IMR-90 (cell line): Measurements from ENCODE around the gene MYCBPAP. TPM values are rescaled to one million over a fixed set of nuclear protein-coding genes. Genes with fewer than 3 reads are reported as not detected.

Experiments used
- ATAC-seq: fragments of 200-7000 bp; cut with Tn5 transposase; 2 replicates; pipeline ENCODE4 v1.9.1; 2020; ENCODE audit warnings: low read depth, mild to moderate bottlenecking, moderate library complexity
- BruUV-seq: library from RNA; stranded (reverse); fragments of 400-500 nt; replicated peaks from 2 replicates; lab custom pipeline; 2021; lab: Mats Ljungman, UMichigan
- CTCF ChIA-PET: fragments of 300-600 bp; formaldehyde crosslinking; extraction: SDS; loops from one replicate; lab custom pipeline; 2021; ENCODE audit warnings: antibody characterized with exemption; lab: Yijun Ruan, JAX
- POLR2A ChIA-PET: fragments of 300-600 bp; sonication (Branson Sonifier 250); formaldehyde crosslinking; loops from one replicate; lab custom pipeline; 2022; ENCODE audit warnings: antibody characterized with exemption; ENCODE audit not compliant: unreplicated experiment; lab: Charles Lee
- DNase-seq: peaks from one replicate; pipeline ENCODE4 v3.0.0; 2013
- H2AFZ ChIP-seq: replicated peaks from 2 replicates; pipeline ENCODE3; 2013; ENCODE audit warnings: low read length, mild to moderate bottlenecking; ENCODE audit not compliant: poor library complexity
- H2AK5ac ChIP-seq: 2 replicates; pipeline ENCODE4 v1.6.1; 2013; ENCODE audit warnings: low read depth, low read length, inconsistent platforms
- H2AK9ac ChIP-seq: replicated peaks from 2 replicates; pipeline ENCODE3; 2013; ENCODE audit warnings: mild to moderate bottlenecking, low read depth, low read length, moderate library complexity; ENCODE audit not compliant: poor library complexity
- H2BK120ac ChIP-seq: 2 replicates; pipeline ENCODE4 v1.6.1; 2013; ENCODE audit warnings: low read depth, low read length, inconsistent platforms
- H2BK15ac ChIP-seq: 3 replicates; pipeline ENCODE4 v1.6.1; 2013; ENCODE audit warnings: low read depth, low read length, inconsistent platforms
- H2BK20ac ChIP-seq: 2 replicates; pipeline ENCODE4 v1.6.1; 2013; ENCODE audit warnings: low read depth, mild to moderate bottlenecking, inconsistent platforms, low read length, moderate library complexity
- H2BK5ac ChIP-seq: 2 replicates; pipeline ENCODE4 v1.6.1; 2013; ENCODE audit warnings: mild to moderate bottlenecking, low read depth, low read length, inconsistent platforms; ENCODE audit not compliant: poor library complexity, severe bottlenecking
- H3K14ac ChIP-seq: replicated peaks from 2 replicates; pipeline ENCODE4 v1.6.1; 2013; ENCODE audit warnings: low read depth, low read length, inconsistent platforms
- H3K18ac ChIP-seq: 2 replicates; pipeline ENCODE4 v1.6.1; 2013; ENCODE audit warnings: low read depth, low read length, control low read depth
- H3K23ac ChIP-seq: 2 replicates; pipeline ENCODE4 v1.6.1; 2013; ENCODE audit warnings: low read depth, low read length, inconsistent platforms
- H3K27ac ChIP-seq: 2 replicates; pipeline ENCODE4 v1.5.1; 2013; ENCODE audit warnings: mild to moderate bottlenecking, control low read depth, low read length; ENCODE audit not compliant: insufficient read depth
- H3K27me3 ChIP-seq: 2 replicates; pipeline ENCODE4 v1.6.1; 2013; ENCODE audit warnings: low read length; ENCODE audit not compliant: control insufficient read depth, insufficient read depth
- H3K36me3 ChIP-seq: 2 replicates; pipeline ENCODE4 v1.6.1; 2013; ENCODE audit warnings: low read length, mixed read lengths; ENCODE audit not compliant: control insufficient read depth, insufficient read depth
- H3K4ac ChIP-seq: 2 replicates; pipeline ENCODE4 v1.6.1; 2013; ENCODE audit warnings: low read depth, low read length, inconsistent platforms
- H3K4me1 ChIP-seq: 2 replicates; pipeline ENCODE4 v1.6.1; 2013; ENCODE audit warnings: low read length, mixed read lengths; ENCODE audit not compliant: control insufficient read depth, insufficient read depth
- H3K4me2 ChIP-seq: 2 replicates; pipeline ENCODE4 v1.6.1; 2013; ENCODE audit warnings: low read depth, mild to moderate bottlenecking, control low read depth, low read length, moderate library complexity
- H3K4me3 ChIP-seq: 2 replicates; pipeline ENCODE4 v1.5.1; 2013; ENCODE audit warnings: low read depth, mild to moderate bottlenecking, control low read depth, low read length, moderate library complexity; ENCODE audit not compliant: insufficient read depth
- H3K56ac ChIP-seq: 2 replicates; pipeline ENCODE4 v1.6.1; 2013; ENCODE audit warnings: low read length, inconsistent platforms; ENCODE audit not compliant: insufficient read depth; ENCODE audit errors: extremely low read depth
- H3K79me1 ChIP-seq, 2 experiments: 2 replicates each; pipeline ENCODE4 v1.6.1; 2013; ENCODE audit warnings: low read length in 2 of 2, inconsistent platforms in 1 of 2, low read depth in 1 of 2
- H3K9ac ChIP-seq: 2 replicates; pipeline ENCODE4 v1.6.1; 2013; ENCODE audit warnings: low read depth, low read length, control low read depth
- H3K9me1 ChIP-seq: 2 replicates; pipeline ENCODE4 v1.6.1; 2013; ENCODE audit warnings: low read length, inconsistent platforms; ENCODE audit not compliant: insufficient read depth
- H3K9me3 ChIP-seq: 2 replicates; pipeline ENCODE4 v1.6.1; 2013; ENCODE audit warnings: low read length; ENCODE audit not compliant: control insufficient read depth, insufficient read depth
- H4K20me1 ChIP-seq: 2 replicates; pipeline ENCODE4 v1.6.1; 2013; ENCODE audit warnings: low read length, inconsistent platforms; ENCODE audit not compliant: insufficient read depth
- H4K5ac ChIP-seq: 2 replicates; pipeline ENCODE4 v1.6.1; 2013; ENCODE audit warnings: mild to moderate bottlenecking, low read depth, low read length, control low read depth
- H4K8ac ChIP-seq, 2 experiments: 2 replicates each; pipeline ENCODE4 v1.6.1; 2013; ENCODE audit warnings: low read depth in 2 of 2, low read length in 2 of 2, control low read depth in 1 of 2, inconsistent platforms in 1 of 2
- H4K91ac ChIP-seq: 2 replicates; pipeline ENCODE4 v1.6.1; 2013; ENCODE audit warnings: low read depth, low read length, inconsistent platforms; ENCODE audit not compliant: insufficient read depth
- BHLHE40 ChIP-seq: fragments of 150-350 bp; IDR thresholded peaks from 2 replicates; pipeline ENCODE4 v1.6.1; 2016; ENCODE audit warnings: mild to moderate bottlenecking, low read depth, low read length
- CEBPB ChIP-seq: IDR thresholded peaks from 2 replicates; pipeline ENCODE4 v1.6.1; 2012; ENCODE audit warnings: low read depth, low read length, improper control_type of control experiment
- CHD1 ChIP-seq: IDR thresholded peaks from 2 replicates; pipeline ENCODE4 v1.6.1; 2012; ENCODE audit warnings: low read depth, low read length, improper control_type of control experiment
- FOS ChIP-seq: fragments of 150-350 bp; IDR thresholded peaks from 2 replicates; pipeline ENCODE4 v1.6.1; 2016; ENCODE audit warnings: low read depth, low read length
- MAFK ChIP-seq: IDR thresholded peaks from 2 replicates; pipeline ENCODE4 v1.6.1; 2012; ENCODE audit warnings: low read depth, low read length, improper control_type of control experiment
- MAZ ChIP-seq: IDR thresholded peaks from 2 replicates; pipeline ENCODE4 v1.6.1; 2012; ENCODE audit warnings: low read depth, mild to moderate bottlenecking, low read length, improper control_type of control experiment, moderate library complexity, borderline replicate concordance
- MXI1 ChIP-seq: IDR thresholded peaks from 2 replicates; pipeline ENCODE4 v1.6.1; 2012; ENCODE audit warnings: low read depth, mild to moderate bottlenecking, low read length, moderate library complexity, borderline replicate concordance
- NFE2L2 ChIP-seq: fragments of 150-350 bp; IDR thresholded peaks from 2 replicates; pipeline ENCODE4 v1.6.1; 2016; ENCODE audit warnings: low read depth, mild to moderate bottlenecking, low read length
- POLR2A ChIP-seq: IDR thresholded peaks from 2 replicates; pipeline ENCODE4 v1.6.1; 2012; ENCODE audit warnings: mild to moderate bottlenecking, low read depth, low read length
- RAD21 ChIP-seq: IDR thresholded peaks from 2 replicates; pipeline ENCODE4 v1.6.1; 2012; ENCODE audit warnings: low read length, improper control_type of control experiment
- RCOR1 ChIP-seq: IDR thresholded peaks from 2 replicates; pipeline ENCODE4 v1.6.1; 2012; ENCODE audit warnings: mild to moderate bottlenecking, low read length, improper control_type of control experiment; ENCODE audit not compliant: insufficient replicate concordance
- RFX5 ChIP-seq: IDR thresholded peaks from 2 replicates; pipeline ENCODE4 v1.8.0; 2012; ENCODE audit warnings: low read depth, mild to moderate bottlenecking, low read length, moderate library complexity
- SMC3 ChIP-seq: fragments of 150-350 bp; IDR thresholded peaks from 2 replicates; pipeline ENCODE4 v1.6.1; 2016; ENCODE audit warnings: low read depth, mild to moderate bottlenecking, antibody characterized with exemption, low read length, moderate library complexity
- WGBS, 2 experiments: methylation state at CpG; one replicate each; pipeline versions ENCODE4 v1.1.5 to v1.1.7; 2013; ENCODE audit warnings: missing lambda C conversion rate in 2 of 2; ENCODE audit not compliant: insufficient read length in 1 of 2; ENCODE audit errors: extremely low coverage in 2 of 2; 5-methylcytosine and 5-hydroxymethylcytosine counted together
- dilution Hi-C: fragments of 300-500 bp; cut with HindIII; formaldehyde crosslinking; loops from one replicate; pipeline ENCODE4 v1.14.3; 2018; ENCODE audit warnings: low sequenced_read_pairs; ENCODE audit not compliant: unreplicated experiment
- in situ Hi-C: fragments of 300-500 bp; cut with MboI; formaldehyde crosslinking; loops from 3 replicates; pipeline ENCODE4 v1.14.3; 2019; ENCODE audit warnings: low sequenced_read_pairs, inconsistent platforms, mixed read lengths
- intact Hi-C: fragments of 100-400 bp; cut with micrococcal nuclease; formaldehyde crosslinking; loops from 2 replicates; pipeline ENCODE4 v1.10.0; 2022
- polyA plus RNA-seq, 3 experiments: library from polyadenylated mRNA; depleted of rRNA; stranded (reverse); fragments of >200 nt; gene quantifications; 2 replicates each; pipeline ENCODE4 v1.2.3, GENCODE V29; 2012; ENCODE audit warnings: low replicate concordance in 1 of 3
- total RNA-seq: library from RNA; depleted of rRNA; stranded (reverse); fragments of >200 nt; gene quantifications from 2 replicates; pipeline ENCODE4 v1.2.3, GENCODE V29; 2012
- TF ChIP-seq, protein P1 (sequence below): fragments of 150-350 bp; IDR thresholded peaks from 2 replicates; pipeline ENCODE4 v1.6.1; 2017; ENCODE audit warnings: mild to moderate bottlenecking, antibody characterized with exemption, low read length, low read depth
- TF ChIP-seq, protein P2 (sequence below): fragments of 150-350 bp; IDR thresholded peaks from 2 replicates; pipeline ENCODE4 v1.6.1; 2016; ENCODE audit warnings: low read depth, mild to moderate bottlenecking, low read length, moderate library complexity, borderline replicate concordance

The MYCBPAP gene
- total and polyA plus RNA-seq, 2 of the 4 experiments (the other 2 are of a cell fraction), result 0.17 to 0.18 TPM

DNA sequence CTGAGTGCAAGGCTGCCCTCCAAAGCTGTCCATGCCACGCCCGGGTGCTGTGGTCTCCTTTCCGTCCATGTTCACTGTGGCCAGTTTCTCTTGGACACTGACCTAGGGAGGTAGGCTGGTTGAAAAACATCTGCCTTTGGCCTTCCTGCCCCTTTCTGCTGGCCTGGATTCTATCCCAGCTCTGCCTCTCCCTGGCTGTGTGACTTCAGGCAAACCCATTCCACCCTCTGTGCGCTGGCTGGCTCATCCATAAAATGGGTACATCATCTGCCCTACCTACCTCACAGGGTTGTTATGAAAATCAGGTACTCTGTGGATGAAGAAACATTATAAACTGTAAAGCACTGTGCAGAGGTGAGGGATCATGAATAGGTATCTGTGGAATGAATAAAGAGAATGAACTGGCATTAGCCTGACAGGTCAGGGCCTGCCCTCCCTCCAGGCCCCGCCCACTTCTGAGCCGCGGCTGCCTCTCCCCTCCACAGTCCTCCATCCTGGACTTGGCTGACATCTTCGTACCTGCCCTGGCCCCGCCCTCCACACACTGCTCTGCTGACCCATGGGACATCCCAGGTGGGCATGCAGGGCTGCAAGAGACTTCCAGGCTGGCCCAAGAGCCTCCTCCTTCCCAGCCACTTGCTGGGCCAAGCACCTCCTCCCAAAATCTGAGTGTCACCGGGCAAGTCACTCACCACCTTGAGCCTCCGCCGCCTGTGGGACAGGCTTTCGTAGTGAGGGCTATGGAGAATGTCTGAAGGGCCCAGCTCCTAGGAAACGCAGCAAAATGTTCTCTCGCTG lies 31.7 kb downstream of the MYCBPAP start:
- in situ Hi-C loops (loop anchor here (10.0 kb wide), 1 partner anchor 415 kb away; no protein-coding TSS in a partner anchor), dilution Hi-C loops (no loop called here), intact Hi-C loops (loop anchor here (10.0 kb wide), 1 partner anchor 415 kb away; no protein-coding TSS in a partner anchor)
- H3K9ac ChIP-seq, result no peak overlapping the region
- H2AFZ ChIP-seq, result peak overlapping the region; percentile 44
- H2BK15ac ChIP-seq, result no peak overlapping the region
- no peak for DNase-seq
- no TSS peak for BruUV-seq
- CTCF ChIA-PET, result no interaction called here
- H3K56ac ChIP-seq, result no peak overlapping the region
- H3K9me3 ChIP-seq, result no peaks in the 10 kb centered on the region
- no peak overlapping the region for H3K14ac ChIP-seq
- no peaks in the 10 kb centered on the region for H4K20me1 ChIP-seq
- no peak overlapping the region for H3K4me2 ChIP-seq
- no peak overlapping the region for H4K8ac ChIP-seq
- H3K9me1 ChIP-seq, result peaks cover 4% of the 10 kb centered on the region
- no peak overlapping the region for H2BK5ac ChIP-seq
- H2BK120ac ChIP-seq, result no peak overlapping the region
- no peak overlapping the region for H2AK9ac ChIP-seq
- no peak overlapping the region for H3K4me3 ChIP-seq
- H2BK20ac ChIP-seq, result no peak overlapping the region
- no peak overlapping the region for H3K4ac ChIP-seq
- H4K5ac ChIP-seq, result no peak overlapping the region
- H2AK5ac ChIP-seq, result no peak overlapping the region
- ATAC-seq, result no peak
- H3K4me1 ChIP-seq, result peaks cover 12% of the 10 kb centered on the region; the same call in 1 of the 2 replicates
- no peak overlapping the region for H3K18ac ChIP-seq
- no peaks in the 10 kb centered on the region for H3K36me3 ChIP-seq
- peaks cover 0 to 7% of the 10 kb centered on the region in 2 experiments; a peak in 2 of 4 replicates for H3K79me1 ChIP-seq
- H4K91ac ChIP-seq, result no peak overlapping the region
- POLR2A ChIA-PET, result interaction anchor here (0.6 kb wide), 1 partner anchor 380 kb away, joined by 3 read pairs; no protein-coding TSS in a partner anchor
- no peak overlapping the region for H3K27ac ChIP-seq
- H3K23ac ChIP-seq, result no peak overlapping the region
- WGBS, 2 experiments, result 59% methylated on average over 5 of the region's 15 CpGs; no CpG with 5 or more reads in 1 of the 2 experiments
- no peaks in the 10 kb centered on the region for H3K27me3 ChIP-seq
- no peak for TF ChIP-seq MXI1
- TF ChIP-seq FOS, result no peak
- TF ChIP-seq, protein P1, sequence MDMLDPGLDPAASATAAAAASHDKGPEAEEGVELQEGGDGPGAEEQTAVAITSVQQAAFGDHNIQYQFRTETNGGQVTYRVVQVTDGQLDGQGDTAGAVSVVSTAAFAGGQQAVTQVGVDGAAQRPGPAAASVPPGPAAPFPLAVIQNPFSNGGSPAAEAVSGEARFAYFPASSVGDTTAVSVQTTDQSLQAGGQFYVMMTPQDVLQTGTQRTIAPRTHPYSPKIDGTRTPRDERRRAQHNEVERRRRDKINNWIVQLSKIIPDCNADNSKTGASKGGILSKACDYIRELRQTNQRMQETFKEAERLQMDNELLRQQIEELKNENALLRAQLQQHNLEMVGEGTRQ, result no peak
- no peak for TF ChIP-seq CHD1
- no peak for TF ChIP-seq SMC3
- TF ChIP-seq, protein P2, sequence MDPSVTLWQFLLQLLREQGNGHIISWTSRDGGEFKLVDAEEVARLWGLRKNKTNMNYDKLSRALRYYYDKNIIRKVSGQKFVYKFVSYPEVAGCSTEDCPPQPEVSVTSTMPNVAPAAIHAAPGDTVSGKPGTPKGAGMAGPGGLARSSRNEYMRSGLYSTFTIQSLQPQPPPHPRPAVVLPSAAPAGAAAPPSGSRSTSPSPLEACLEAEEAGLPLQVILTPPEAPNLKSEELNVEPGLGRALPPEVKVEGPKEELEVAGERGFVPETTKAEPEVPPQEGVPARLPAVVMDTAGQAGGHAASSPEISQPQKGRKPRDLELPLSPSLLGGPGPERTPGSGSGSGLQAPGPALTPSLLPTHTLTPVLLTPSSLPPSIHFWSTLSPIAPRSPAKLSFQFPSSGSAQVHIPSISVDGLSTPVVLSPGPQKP, result no peak
- TF ChIP-seq BHLHE40, result no peak
- no peak for TF ChIP-seq POLR2A
- no peak for TF ChIP-seq RFX5
- no peak for TF ChIP-seq CEBPB
- no peak for TF ChIP-seq MAZ
- no peak for TF ChIP-seq NFE2L2
- no peak for TF ChIP-seq RCOR1
- TF ChIP-seq RAD21, result no peak
- TF ChIP-seq MAFK, result no peak
